K562 (cell line): Measurements from ENCODE around the gene ID1. TPM values are rescaled to one million over a fixed set of nuclear protein-coding genes. Genes with fewer than 3 reads are reported as not detected.
A peak's percentile ranks its signal among the peaks of the same experiment; 100 is the strongest.
"Not testable (repeated sequence)": the region's sequence is repeated elsewhere in the genome, so short reads cannot be mapped to it uniquely, and the experiment has no call there.

Experiments used
- ATAC-seq: fragments of 200-7000 bp; cut with Tn5 transposase; 3 replicates; pipeline ENCODE4 v1.9.1; 2020; ENCODE audit warnings: moderate library complexity
- BruUV-seq: library from RNA; stranded (reverse); fragments of 400-500 nt; replicated peaks from 2 replicates; lab custom pipeline; 2021; lab: Mats Ljungman, UMichigan
- CTCF ChIA-PET: fragments of 300-600 bp; formaldehyde crosslinking; extraction: SDS; loops from one replicate; lab custom pipeline; 2021; ENCODE audit warnings: low intra/inter-chr PET ratio; lab: Yijun Ruan, JAX
- POLR2A ChIA-PET: fragments of 300-600, 350-650 bp; sonication (Branson Sonifier 250); formaldehyde crosslinking; extraction: SDS; loops from one replicate; lab custom pipeline; 2021; ENCODE audit warnings: antibody characterized with exemption, inconsistent platforms; lab: Yijun Ruan, JAX
- DNase-seq, 4 experiments: peaks; one replicate each; pipeline versions ENCODE4 v3.0.0 to v3.0.0-alpha.2; 2011 to 2018; ENCODE audit warnings: low spot score in 3 of 4, mixed read lengths in 3 of 4; ENCODE audit errors: extremely low read depth in 1 of 4
- FAIRE-seq: peaks from 2 replicates; lab custom pipeline; 2011; peaks lifted over from hg19 to GRCh38; lab: Jason Lieb, UNC
- H2AFZ ChIP-seq: 2 replicates; pipeline ENCODE4 v1.6.0; 2011; ENCODE audit warnings: low read depth, low read length, control low read depth, inconsistent platforms
- H3K27ac ChIP-seq: fragments of 200-600 bp; 3 replicates; pipeline ENCODE4 v1.8.0; 2011; ENCODE audit warnings: low read depth, mild to moderate bottlenecking, control low read depth, inconsistent platforms, low read length, moderate library complexity, mixed read lengths; ENCODE audit errors: extremely low read depth
- H3K27me3 ChIP-seq, 2 experiments: fragments of 300-600 bp in 1 of 2; 2 replicates in 1 of 2; 3 replicates in 1 of 2; pipeline versions ENCODE4 v1.6.0 to v1.8.0; 2011; ENCODE audit warnings: inconsistent platforms in 2 of 2, low read length in 2 of 2, mild to moderate bottlenecking in 1 of 2, mixed read lengths in 1 of 2, moderate library complexity in 1 of 2; ENCODE audit not compliant: control insufficient read depth in 2 of 2, insufficient read depth in 2 of 2
- H3K36me3 ChIP-seq: fragments of 300-600 bp; 3 replicates; pipeline ENCODE4 v1.8.0; 2011; ENCODE audit warnings: mild to moderate bottlenecking, low read length, inconsistent platforms; ENCODE audit not compliant: control insufficient read depth, insufficient read depth
- H3K4me1 ChIP-seq, 2 experiments: fragments of 200-600 bp in 1 of 2; replicated peaks in 1 of 2; 2 replicates in 1 of 2; 3 replicates in 1 of 2; pipeline versions ENCODE4 v1.5.1 to v1.8.0; 2011; ENCODE audit warnings: inconsistent platforms in 2 of 2, low read length in 2 of 2, mild to moderate bottlenecking in 1 of 2, mixed read lengths in 1 of 2, moderate library complexity in 1 of 2; ENCODE audit not compliant: control insufficient read depth in 2 of 2, insufficient read depth in 2 of 2
- H3K4me2 ChIP-seq: 2 replicates; pipeline ENCODE4 v1.6.1; 2011; ENCODE audit warnings: low read length, control low read depth, inconsistent platforms, mixed read lengths; ENCODE audit not compliant: insufficient read depth
- H3K4me3 ChIP-seq: fragments of 200-600 bp; sonication (generic), shearing (Covaris generic); 2 replicates; pipeline ENCODE4 v1.5.1; 2016; ENCODE audit warnings: control low read depth, inconsistent platforms
- H3K79me2 ChIP-seq: fragments of 200-600 bp; 3 replicates; pipeline ENCODE4 v1.8.0; 2011; ENCODE audit warnings: low read length, inconsistent platforms; ENCODE audit not compliant: control insufficient read depth, insufficient read depth
- H3K9ac ChIP-seq, 2 experiments: 2 replicates each; pipeline versions ENCODE4 v1.6.0 to v1.6.1; 2011; ENCODE audit warnings: low read depth in 2 of 2, low read length in 2 of 2, control low read depth in 1 of 2, inconsistent platforms in 1 of 2, mild to moderate bottlenecking in 1 of 2, mixed read lengths in 1 of 2; ENCODE audit not compliant: insufficient read depth in 1 of 2
- H3K9me1 ChIP-seq: one replicate; pipeline ENCODE4 v1.6.0; 2011; ENCODE audit warnings: inconsistent platforms, mild to moderate bottlenecking, low read length, moderate library complexity; ENCODE audit not compliant: control insufficient read depth, insufficient read depth
- H3K9me3 ChIP-seq: replicated peaks from 2 replicates; pipeline ENCODE4 v1.5.1; 2011; ENCODE audit warnings: low read depth, low read length, inconsistent platforms; ENCODE audit not compliant: control insufficient read depth, insufficient read depth
- H4K20me1 ChIP-seq: replicated peaks from 2 replicates; pipeline ENCODE4 v1.6.1; 2011; ENCODE audit warnings: low read length, inconsistent platforms, mixed read lengths; ENCODE audit not compliant: control insufficient read depth, insufficient read depth
- GATA2 ChIP-seq: sonication (generic); formaldehyde crosslinking; IDR thresholded peaks from 2 replicates; pipeline ENCODE4 v1.4.0; 2020; ENCODE audit warnings: mild to moderate bottlenecking, missing genetic modification reagents
- KAT7 ChIP-seq: sonication (generic); formaldehyde crosslinking; IDR thresholded peaks from 2 replicates; pipeline ENCODE4 v1.8.0; 2022; ENCODE audit warnings: missing genetic modification reagents, mild to moderate bottlenecking, borderline replicate concordance
- ZNF217 ChIP-seq: sonication (generic); formaldehyde crosslinking; IDR thresholded peaks from 2 replicates; pipeline ENCODE4 v1.8.0; 2022; ENCODE audit warnings: mild to moderate bottlenecking, missing genetic modification reagents
- WGBS: fragments of 100-300 bp; shearing (Covaris generic); methylation state at CpG from one replicate; pipeline ENCODE4 v1.1.6; 2016; ENCODE audit warnings: low coverage, mixed read lengths; ENCODE audit not compliant: insufficient coverage; ENCODE audit errors: missing lambda C conversion rate; 5-methylcytosine and 5-hydroxymethylcytosine counted together
- in situ Hi-C: fragments of 300-500 bp; cut with MboI; formaldehyde crosslinking; loops from 4 replicates; pipeline ENCODE4 v1.15.0; 2018; ENCODE audit warnings: inconsistent platforms, mixed read lengths
- intact Hi-C: fragments of 100-400 bp; cut with micrococcal nuclease; formaldehyde crosslinking; loops from 2 replicates; pipeline ENCODE4 v1.14.2; 2022
- polyA plus RNA-seq, 8 experiments: library from polyadenylated mRNA; depleted of rRNA in 4 of 8; stranded (reverse) in 5 of 8; unstranded in 3 of 8; fragments of >200 nt; fragmentation: Nextera tagmentation in 2 of 8; fragmentation: Illumina TruSeq in 1 of 8; extraction: Ambion mirVana in 2 of 8; extraction: Trizol in 1 of 8; gene quantifications; 2 replicates each; pipeline versions ENCODE4 v1.2.1 to v1.2.3, GENCODE V29; 2011 to 2014; ENCODE audit warnings: inconsistent platforms in 1 of 8, missing spikeins in 1 of 8
- total RNA-seq, 7 experiments: library from RNA; depleted of rRNA in 6 of 7; stranded (reverse); fragments of >200 nt in 6 of 7; fragmentation: Illumina TruSeq in 2 of 7; extraction: Trizol in 2 of 7; gene quantifications; 2 replicates each; pipeline versions ENCODE4 v1.2.1 to v1.2.3, GENCODE V29; 2011 to 2021; ENCODE audit warnings: low replicate concordance in 1 of 7
- TF ChIP-seq, protein P1 (sequence below): fragments of 250-450 bp; sonication (Bioruptor Pico); IDR thresholded peaks from 2 replicates; pipeline ENCODE4 v1.5.0; 2020; ENCODE audit warnings: mild to moderate bottlenecking
- TF ChIP-seq, protein P2 (sequence below): fragments of 250-450 bp; sonication (Bioruptor Pico); IDR thresholded peaks from 2 replicates; pipeline ENCODE4 v1.8.0; 2021; ENCODE audit warnings: borderline replicate concordance, mild to moderate bottlenecking, moderate library complexity; ENCODE audit not compliant: poor library complexity, severe bottlenecking

ID1 gene
- total and polyA plus RNA-seq, 9 of the 15 experiments (the other 6 are each of a cell fraction or from before 2014, with no cell fraction given): 1.4 to 358 (median 65.0) TPM

DNA sequence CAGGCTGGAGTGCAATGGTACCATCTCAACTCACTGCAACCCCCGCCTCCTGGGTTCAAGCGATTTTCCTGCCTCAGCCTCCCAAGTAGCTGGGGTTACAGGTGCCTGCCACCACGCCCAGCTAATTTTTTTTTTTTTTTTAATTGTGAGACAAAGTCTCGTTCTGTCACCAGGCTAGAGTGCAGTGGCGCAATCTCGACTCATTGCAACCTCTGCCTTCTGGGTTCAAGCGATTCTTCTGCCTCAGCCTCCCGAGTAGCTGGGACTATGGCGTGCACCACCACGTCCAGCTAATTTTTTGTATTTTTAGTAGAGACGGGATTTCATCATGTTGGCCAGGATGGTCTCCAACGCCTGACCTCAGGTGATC lies 7.2 kb downstream of the ID1 start:
- in situ Hi-C loops (loop anchor here (5.0 kb wide), 1 partner anchor 50 kb away; no protein-coding TSS in a partner anchor), intact Hi-C loops (loop anchor here (2.0 to 5.0 kb wide), 2 partner anchors 111 to 150 kb away; partner anchors contain the start of gene BCL2L1)
- H3K27ac ChIP-seq, H3K4me2 ChIP-seq, H3K36me3 ChIP-seq, H3K27me3 ChIP-seq, DNase-seq, H3K4me3 ChIP-seq, H3K79me2 ChIP-seq, ATAC-seq, H3K9ac ChIP-seq, H4K20me1 ChIP-seq, FAIRE-seq, H3K9me1 ChIP-seq, BruUV-seq, H3K9me3 ChIP-seq: not testable (repeated sequence)
- 83% methylated on average over 12 of the region's 12 CpGs for WGBS
- ChIA-PET POLR2A (interaction anchor here (0.7 to 4.4 kb wide), 12 partner anchors 8 to 111 kb away, joined by 3 to 49 read pairs (median 4); a partner anchor contains a TSS), CTCF (interaction anchor here (0.7 to 9.1 kb wide), 8 partner anchors 39 to 151 kb away, joined by 3 to 304 read pairs (median 5); no protein-coding TSS in a partner anchor)
- TF ChIP-seq KAT7 (CRISPR knock-in tag): 0 out of 2 replicates have a peak, but pooled peaks have one; percentile 9
- Histone ChIP-seq H3K4me1 (peaks cover 42 to 43% of the 10 kb centered on the region in 2 experiments), H2AFZ (peak overlapping the region; percentile 80; the same call in 1 of the 2 replicates)

DNA sequence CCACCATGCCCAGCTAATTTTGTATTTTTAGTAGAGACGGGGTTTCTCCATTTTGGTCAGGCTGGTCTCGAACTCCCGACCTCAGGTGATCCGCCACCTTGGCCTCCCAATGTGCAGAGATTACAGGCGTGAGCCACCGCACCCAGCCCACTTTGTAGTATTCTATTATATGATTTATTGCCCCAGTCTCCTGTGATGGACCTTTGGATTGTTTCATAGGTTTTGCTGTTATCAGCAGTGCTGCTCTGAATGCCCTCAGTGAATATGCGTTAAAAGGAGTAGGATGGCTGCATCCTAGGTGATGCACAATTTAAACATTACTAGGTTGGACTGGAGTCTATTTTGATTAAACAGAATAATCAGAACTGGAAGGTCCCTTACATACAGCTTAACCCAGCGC lies 10.3 kb downstream of the ID1 start:
- Histone ChIP-seq H3K4me1 (peaks cover 16 to 28% of the 10 kb centered on the region in 2 experiments), H3K27ac (no peak overlapping the region), H2AFZ (no peak overlapping the region), H3K9me3 (no peaks in the 10 kb centered on the region), H3K36me3 (no peaks in the 10 kb centered on the region), H3K9me1 (no peaks in the 10 kb centered on the region), H3K79me2 (no peaks in the 10 kb centered on the region), H3K4me2 (no peak overlapping the region), H3K4me3 (no peak overlapping the region), H3K9ac (no peak overlapping the region), H3K27me3 (no peaks in the 10 kb centered on the region), H4K20me1 (no peaks in the 10 kb centered on the region)
- FAIRE-seq (no peak), ATAC-seq (no peak), DNase-seq (no peak)
- TF ChIP-seq GATA2 (CRISPR knock-in tag) (no peak), ZNF217 (CRISPR knock-in tag) (no peak)
- TF ChIP-seq, protein P1, sequence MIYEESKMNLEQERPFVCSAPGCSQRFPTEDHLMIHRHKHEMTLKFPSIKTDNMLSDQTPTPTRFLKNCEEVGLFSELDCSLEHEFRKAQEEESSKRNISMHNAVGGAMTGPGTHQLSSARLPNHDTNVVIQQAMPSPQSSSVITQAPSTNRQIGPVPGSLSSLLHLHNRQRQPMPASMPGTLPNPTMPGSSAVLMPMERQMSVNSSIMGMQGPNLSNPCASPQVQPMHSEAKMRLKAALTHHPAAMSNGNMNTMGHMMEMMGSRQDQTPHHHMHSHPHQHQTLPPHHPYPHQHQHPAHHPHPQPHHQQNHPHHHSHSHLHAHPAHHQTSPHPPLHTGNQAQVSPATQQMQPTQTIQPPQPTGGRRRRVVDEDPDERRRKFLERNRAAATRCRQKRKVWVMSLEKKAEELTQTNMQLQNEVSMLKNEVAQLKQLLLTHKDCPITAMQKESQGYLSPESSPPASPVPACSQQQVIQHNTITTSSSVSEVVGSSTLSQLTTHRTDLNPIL (CRISPR knock-in tag): no peak
- TF ChIP-seq, protein P2, sequence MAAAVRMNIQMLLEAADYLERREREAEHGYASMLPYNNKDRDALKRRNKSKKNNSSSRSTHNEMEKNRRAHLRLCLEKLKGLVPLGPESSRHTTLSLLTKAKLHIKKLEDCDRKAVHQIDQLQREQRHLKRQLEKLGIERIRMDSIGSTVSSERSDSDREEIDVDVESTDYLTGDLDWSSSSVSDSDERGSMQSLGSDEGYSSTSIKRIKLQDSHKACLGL (CRISPR knock-in tag): no peak
- CTCF ChIA-PET: interaction anchor here (9.1 kb wide), 1 partner anchor 54 kb away, joined by 304 read pairs; no protein-coding TSS in a partner anchor
- intact Hi-C loops: no loop called here
- BruUV-seq: no TSS peak
- in situ Hi-C loops: no loop called here
- POLR2A ChIA-PET: no interaction called here
- 46% methylated on average over 7 of the region's 8 CpGs for WGBS
